NB4 (cell line): ENCODE data around the gene S100A2.

Source experiments
- CTCF ChIP-seq: IDR thresholded peaks from one replicate; pipeline ENCODE4 v1.5.1; 2012; ENCODE audit warnings: low read depth, low read length
- POLR2A ChIP-seq: IDR thresholded peaks from 2 replicates; pipeline ENCODE4 v1.6.1; 2011; ENCODE audit warnings: mild to moderate bottlenecking; ENCODE audit not compliant: insufficient read length; ENCODE audit errors: extremely low read depth

- TF ChIP-seq CTCF (no peak), POLR2A (no peak)
Measured at GRCh38 chr1:153587314-153587713, 21.7 kb upstream of the S100A2 start.
